ENCODE measurements around the gene ACBD4.

Gene ACBD4

DNA sequence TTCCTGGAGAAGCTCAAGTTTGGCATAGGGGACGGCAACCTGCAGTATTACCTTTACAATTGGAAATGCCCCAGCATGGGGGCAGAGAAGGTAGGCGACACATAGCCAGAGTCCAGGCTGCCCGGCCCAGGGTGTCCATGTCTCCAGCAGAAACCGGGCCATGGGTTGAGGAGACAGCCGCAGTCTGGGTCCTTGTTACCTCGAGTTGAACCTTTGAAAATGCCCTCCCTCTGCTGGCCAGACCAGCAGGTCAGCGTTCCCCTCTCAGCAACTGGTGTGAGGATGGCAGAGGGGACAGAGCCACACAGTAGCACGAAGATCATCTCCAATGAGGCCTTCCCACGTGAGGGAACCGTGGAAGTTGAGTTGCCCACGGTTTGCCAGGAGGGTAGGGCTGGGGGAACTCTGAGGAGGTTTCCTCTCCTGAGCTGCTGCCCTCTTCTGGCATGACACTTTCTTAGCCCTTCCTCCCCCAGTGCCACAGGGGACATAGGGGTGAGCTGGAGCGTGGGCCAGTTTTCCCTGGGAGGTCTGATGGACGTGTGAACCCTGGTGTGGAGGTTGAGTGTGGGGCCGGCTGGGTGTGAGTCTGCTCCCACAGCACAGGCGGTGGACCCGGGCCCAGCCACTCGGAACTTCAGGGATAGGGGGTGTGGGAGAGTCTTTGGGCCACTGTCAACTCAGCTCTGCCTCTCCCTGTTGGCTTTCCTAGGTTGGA is 30.4 kb upstream of the ACBD4 start:
- DNase-seq = no peak

DNA sequence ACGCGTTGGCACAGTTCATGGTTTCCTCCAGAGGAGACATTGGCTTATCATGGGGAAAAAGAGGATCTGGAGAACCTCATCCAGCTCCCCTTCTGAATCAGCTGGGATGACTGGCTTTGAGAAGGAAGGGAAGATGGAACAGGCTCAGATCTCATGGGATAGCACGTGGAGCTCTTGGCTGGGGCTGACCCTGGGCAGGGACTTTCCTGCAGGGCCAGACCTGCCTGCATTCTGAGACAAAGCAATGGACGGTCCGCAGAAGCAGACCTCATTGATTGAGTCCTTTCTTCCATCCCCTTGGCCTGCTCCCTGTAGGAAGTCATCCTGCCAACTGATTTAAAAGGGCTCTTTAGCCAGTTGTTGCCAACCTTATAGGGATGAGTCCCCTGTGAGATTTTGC is 29.4 kb upstream of the ACBD4 start:
- DNase-seq = no peak

DNA sequence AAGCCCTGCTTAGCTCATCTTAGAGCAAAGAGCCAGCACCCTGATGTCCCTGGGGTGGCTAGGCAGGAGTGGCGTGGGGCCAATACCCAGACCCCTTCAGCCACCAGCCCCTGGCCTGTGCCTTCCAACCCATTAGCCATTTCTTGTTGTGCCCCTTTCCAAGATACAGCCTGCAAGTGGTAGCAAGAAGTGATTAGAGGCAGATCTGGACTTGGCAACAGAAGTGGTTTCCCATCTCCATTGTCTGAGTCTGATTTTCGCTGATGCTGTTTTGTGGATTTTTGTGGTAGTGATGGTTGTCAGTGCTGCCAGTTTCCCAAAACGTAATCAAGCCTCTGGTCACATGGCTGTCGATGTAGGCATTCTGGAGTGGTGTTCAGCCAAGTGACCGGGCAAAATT is 28.9 kb upstream of the ACBD4 start:
- DNase-seq = no peak

DNA sequence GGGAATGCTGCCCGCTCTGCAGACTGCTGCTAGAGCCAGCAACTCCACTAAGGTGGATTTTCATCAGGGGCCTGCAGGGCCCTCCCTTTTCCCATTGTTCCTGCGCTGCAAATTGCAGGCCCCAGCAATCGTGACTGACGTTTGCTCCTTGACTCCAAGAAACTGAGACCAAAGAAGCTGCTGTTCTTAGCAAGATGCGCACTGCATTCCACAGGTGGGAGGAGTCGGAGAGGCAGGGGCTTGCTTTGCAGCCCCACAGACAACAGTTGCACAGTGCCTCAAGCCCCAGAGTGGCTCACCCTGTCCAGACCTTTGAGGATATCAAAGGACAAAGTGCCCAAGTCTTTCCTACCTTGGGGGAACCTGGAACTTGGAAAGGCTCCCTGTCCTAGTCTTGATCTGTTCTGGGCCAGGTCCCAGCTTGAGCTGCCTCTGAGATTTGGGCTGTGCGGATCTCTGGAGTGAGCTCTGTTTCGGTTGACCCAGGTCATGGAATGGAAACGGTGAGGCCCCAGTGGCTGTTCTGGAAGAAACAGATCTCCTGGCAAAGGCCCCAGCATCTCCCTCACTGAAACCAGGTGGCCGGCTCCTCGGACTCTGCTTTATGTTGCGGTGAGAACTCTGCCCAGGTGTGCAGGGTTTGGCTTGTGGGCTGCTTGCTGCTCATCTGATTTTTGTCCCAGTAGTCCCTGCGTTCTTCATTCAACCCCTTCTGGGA is 28.0 kb upstream of the ACBD4 start:
- no peak for DNase-seq

DNA sequence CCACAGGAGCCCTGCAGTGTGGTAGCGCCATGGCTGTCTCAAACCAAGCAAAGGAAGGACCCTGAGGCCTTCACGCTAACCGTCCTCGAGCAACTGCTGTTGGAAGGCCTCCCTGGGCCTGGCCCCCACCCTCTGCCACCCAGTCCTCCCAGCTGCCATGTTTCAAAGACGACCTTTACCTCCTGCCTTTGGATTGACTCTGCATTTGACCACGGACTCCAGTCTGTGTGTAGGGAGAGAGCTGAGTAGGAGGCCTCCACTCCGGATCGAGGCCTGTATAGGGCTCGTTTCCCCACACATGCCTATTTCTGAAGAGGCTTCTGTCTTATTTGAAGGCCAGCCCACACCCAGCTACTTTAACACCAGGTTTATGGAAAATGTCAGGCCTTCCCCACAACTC is 27.4 kb upstream of the ACBD4 start:
- DNase-seq = no peak

DNA sequence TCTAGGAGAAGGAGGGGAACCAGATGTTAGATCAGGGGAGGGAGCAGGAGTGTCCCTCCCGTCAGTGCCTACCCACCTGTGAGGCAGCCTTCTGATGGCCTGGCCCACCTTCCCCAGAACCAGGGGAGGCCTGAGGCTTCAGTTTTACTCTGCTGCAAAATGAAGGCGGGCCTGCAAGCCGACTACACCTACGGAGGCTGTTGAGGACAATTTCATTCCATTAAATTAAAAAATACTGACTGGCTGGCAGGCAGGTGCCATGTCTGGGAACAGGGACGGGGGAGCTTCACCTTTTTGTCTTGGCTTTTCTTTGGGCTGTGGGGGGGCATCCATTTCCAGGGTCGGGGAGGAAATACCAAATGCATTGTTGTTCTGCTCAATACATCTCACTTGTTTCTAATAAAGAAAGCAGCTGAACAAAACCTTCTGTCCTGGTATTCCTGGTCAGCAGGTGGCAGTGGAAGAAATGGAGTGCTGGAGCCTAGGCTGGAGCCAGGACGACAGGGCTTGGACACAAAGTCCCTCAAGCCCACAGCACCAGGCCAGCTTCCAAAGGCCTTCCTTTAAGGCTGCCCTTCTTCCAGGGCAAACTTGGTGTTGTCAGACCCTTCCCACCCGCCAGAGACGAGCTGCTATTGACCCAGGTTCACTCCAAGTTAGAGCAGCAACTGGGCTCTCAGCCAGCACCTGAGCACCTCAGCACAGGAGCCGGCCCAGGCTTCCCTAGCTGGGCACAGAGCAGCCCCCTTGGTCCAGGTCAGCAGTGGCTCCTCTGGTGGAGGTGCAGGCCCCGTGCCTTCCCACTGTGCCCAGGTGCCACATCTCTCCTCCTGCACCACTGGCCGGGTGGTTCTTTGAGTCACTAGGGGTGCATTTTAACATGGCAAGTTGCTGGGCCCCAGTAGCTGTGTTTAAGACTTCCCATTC is 26.6 kb upstream of the ACBD4 start:
- DNase-seq = no peak

DNA sequence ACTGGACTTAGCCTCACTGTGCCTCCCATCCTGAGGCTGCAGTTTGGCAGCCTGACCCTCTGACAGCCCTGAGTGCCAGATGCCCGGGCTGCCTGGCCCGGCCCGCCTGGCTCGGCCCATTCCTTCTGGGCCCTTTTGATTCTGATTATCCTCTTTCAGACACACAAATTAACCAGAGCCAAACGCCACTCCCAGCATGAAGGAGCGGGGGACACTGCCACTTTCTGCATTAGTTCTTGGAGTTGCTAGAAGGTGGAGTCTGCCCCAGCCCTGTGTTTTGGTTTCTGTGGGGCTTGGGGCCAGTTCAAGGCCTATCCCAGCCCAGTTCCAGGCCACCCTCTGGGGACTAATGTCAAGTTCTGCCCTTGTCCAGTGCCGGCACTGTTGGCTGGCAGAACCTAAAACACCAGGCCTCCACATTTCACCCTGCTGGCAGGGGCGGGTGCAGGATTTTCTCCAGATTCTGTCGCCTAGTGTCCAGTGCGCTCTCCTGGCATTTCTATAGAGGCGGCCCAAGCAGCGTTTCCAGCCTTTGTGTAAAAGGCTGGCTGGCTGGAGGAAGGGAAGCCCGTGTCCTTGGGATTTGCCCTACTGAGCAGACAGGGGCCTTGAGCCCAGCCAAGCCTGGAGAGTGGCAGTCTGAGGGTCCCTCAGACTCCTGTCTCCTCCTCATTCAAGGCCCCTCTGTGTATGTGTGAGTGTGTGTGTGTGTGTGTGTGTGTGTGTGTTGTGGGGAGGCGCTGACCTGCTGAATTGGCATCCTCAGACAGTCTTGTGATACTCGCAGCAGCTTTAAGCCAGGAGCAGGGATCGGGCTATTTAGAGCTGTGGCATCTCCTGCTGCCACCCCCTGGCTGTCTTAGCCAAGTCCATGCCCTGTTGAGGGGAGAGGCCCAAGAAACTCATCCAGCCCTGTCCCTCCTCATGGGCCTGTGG is 24.5 kb upstream of the ACBD4 start:
- no peak for DNase-seq

DNA sequence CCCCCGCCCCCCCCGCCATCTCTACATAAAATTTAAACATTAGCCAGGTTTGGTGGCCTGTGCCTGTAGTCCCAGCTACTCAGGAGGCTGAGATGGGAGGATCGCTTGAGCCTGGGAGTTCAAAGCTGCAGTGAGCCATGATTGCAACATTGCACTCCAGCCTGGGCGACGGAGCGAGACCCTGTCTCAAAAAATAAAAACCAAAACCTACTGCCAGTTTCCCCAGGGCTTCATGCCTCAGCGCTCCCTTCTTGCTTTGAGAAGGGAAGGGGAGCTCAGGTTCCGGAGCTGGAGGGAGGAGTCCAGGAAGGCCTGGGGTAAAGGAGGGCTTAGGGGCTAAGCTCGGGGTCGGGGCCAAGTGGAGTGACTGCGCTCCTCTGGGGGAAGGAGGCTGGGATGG is 23.6 kb upstream of the ACBD4 start:
- DNase-seq = no peak

DNA sequence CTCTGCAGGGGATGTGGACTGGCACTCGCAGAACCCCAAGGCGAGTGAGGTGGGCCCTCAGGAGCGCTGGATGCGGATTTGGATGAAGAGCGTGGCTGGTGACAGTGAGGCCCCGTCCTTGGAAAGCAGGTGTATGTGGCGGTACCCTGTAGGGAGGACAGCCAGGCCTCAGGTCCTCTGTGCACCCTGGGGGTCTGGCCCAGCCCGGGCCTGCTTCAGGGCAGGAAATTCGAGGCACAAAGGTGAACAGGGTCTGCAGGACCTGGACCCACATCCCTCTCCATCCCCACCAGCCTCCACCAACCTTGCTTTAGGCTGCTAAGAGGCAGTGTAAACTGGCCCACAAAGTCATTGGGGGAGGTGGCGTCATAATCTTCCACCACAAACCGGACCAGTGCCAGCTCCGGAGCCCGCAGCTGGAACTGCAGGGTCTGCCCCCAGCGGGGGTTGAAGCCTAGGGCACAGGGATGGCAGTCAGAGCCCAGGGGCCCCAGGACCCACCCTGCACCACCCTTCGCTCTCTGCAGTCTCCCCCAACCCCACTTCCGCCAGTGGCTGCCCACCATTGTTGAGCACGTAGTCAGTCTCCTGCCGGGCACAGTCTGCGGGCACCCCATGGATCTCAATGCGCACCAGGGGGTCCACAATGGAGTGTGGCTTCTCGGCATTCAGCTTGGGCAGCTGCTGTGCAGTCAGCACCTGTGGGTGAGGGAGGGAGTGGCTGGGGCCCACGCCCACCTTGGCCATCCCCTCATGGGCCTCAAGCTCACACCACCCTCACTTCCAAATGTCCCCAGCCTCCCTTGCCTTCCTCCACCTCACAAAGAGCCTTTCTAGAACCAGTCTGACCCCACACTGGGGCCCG is 22.7 kb upstream of the ACBD4 start:
- no peak for DNase-seq

DNA sequence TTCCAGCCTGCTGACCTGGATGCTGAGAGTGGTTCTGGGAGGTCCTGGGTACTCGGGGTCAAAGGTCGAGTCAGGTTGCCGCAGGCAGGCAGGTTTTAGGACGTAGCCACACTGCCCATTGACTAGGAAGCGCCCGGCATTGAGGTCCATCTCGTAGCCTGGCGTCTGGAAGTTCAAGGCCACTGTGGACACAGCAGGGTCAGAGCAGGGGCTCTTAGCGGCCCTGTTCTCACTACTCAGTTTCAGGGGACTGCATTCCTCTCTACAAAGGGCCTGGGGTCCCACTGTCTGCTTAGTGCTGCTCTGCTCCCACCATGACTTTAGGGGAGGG is 22.1 kb upstream of the ACBD4 start:
- DNase-seq = no peak

DNA sequence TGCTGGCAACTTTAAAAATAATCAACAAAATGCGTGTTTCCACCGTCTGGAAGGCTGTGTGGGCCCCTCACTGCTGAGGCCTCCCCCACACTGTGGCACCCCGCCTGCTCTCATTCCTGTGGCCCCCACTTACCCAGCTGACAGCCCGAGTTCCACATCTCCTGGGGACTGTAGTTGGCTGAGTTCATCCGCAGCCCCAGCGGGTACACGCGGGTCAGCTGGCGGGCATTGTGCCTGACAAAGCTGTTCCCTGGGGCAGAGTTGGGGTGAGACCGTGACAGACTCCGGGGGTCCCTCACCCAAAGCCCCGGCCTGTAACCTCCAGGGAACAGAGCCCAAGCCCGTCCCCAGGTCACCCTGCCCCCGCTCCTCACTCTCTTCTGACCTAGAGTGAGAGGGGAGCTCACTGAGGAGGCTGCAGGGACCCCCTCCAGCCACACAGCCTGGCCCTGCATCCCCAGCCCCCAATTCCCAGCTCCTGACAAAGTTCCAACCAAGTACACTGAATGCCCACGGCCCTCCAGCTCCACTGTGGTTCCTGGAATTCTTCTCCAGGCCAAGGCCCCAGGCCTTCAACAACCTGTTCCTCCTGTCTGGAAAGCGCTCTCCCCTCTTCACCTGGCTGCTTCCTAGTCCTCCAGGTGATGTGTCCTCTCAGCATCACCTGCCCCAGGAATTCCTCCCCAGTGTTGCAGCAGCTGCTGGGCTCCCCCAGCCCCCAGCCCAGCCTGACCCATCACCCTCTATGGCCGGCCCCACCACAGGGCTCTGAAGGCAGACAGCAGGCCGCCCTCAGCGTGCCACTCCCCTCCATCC is 21.2 kb upstream of the ACBD4 start:
- no peak for DNase-seq

DNA sequence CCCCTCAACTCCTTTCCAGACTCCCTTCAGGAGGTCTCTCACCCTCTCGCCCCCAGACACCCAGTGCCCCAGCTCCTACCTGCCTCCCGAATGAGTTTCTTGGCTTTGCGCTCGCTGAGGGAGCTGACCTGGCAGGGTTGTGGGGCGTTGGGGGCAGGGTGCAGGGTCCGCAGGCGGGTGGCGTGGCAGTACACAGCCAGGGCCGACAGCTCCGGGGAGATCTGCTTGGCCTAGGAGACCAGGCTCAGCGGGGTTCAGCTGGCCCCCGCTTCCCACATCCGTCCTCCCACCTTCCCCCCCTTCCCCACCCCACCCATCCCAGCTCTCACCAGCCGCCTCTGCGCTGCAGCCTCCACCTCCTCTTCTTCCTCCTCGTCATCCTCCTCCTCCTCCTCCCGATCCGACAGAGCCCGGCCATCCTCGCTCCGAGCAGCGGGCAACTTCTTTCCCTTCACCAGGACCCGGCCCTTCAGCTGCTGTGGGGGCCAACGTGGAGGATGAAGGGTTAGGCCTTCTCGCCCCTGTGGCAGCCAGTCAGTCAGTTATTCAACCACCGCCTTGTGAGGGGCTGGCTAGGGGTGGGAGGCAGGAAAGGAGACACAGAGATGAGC is 20.4 kb upstream of the ACBD4 start:
- DNase-seq = no peak

DNA sequence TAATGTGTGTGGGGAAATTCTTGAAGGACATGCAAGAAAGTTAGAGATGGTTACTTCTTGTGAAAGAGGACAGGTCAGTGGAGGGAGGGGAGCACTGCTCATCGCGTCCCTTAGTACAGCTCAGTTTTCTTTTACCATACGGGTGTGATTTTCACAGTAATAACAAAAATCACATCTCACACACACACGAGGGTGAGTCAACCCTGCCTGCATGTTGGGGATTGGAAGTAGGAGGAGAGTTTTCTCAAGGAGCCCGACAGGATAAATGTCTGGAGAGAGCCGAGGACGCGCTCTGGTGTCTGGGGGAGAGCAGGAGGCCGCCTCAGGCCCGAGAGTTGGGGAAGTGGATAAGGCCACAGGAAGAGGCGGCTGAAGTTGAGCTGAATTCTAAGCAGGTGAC is 19.6 kb upstream of the ACBD4 start:
- DNase-seq = peak; percentile 52

DNA sequence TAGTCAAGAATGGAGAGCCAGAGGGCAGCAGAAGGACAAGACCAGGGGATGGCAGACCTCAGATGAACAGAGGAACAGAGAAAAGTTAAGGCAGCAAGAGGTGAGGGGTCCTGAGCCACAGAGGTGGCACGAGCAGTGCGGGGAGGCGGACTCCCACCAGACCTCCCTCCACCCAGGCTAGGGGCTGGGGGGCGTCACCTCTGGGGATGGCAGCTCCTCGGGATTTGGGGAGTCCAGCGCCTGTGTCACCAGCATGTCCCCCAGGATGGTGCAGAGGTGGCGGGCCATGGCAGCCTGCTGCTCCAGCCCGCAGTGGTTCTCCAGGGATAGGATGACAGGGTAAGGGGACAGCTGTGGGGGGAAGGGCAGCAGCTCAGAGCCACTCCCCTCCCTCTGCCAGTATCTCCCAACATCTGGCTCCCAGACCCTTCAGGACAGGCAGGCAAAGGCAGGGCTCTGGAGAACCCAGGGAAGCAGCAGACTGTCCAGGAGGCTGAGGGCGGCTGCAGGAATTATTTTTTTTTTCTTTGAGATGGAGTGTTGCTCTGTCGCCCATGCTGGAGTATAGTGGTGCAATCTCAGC is 19.0 kb upstream of the ACBD4 start:
- DNase-seq = no peak

DNA sequence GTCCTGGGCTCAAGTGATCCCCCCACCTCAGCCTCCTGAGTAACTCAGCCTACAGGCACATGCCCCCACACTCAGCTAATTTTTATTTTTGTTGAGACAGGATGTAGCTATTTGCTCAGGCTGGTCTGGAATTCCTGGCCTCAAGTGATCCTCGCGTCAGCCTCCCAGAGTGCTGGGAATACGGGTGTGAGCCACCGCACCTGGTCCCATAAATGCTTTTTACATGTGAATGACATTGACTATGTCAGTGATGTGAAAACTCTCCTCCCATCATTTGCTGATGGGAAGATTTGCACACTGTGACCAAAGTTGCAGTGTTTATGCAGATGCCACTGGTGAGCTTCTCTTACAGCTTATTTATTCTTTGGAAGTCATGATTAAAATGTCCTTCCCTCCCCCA is 18.2 kb upstream of the ACBD4 start:
- no peak for DNase-seq

DNA sequence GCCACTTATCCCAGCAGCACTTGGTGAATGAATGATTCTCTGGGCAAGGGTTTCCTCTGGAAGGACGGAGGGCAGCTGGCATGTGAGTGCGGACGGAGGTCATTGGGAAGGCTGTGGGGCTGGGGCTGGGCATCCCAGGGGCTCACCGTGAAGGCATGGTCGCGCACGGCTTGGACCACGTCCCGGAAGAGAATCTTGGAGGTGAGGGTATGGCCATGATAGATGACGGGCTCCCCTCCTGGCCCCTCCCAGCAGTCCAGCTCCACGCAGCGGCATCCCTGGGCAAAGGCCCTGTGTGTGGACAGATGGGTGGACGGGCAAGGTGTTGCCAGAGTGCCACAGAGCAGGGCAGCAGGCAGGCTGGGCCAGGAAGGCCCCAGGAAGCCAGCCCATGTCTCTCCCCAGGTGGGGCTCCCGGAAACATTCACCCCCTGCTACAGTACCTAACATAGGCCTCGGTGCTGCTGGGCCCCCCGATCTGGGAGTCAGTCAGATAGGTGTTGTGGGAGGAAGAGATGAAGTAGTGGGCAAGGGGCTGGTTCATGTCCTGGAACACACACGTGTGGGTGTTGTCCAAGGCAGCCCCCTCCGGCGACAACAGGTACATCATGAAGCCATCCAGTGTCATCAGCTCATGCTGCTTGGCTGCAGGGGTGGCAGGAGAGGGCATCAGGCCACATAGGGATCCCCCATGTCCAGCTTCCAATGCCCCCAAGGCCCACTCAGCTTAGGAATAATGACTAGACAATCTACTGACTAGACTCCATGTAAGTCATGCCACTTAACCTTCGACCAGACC is 17.4 kb upstream of the ACBD4 start:
- no peak for DNase-seq

DNA sequence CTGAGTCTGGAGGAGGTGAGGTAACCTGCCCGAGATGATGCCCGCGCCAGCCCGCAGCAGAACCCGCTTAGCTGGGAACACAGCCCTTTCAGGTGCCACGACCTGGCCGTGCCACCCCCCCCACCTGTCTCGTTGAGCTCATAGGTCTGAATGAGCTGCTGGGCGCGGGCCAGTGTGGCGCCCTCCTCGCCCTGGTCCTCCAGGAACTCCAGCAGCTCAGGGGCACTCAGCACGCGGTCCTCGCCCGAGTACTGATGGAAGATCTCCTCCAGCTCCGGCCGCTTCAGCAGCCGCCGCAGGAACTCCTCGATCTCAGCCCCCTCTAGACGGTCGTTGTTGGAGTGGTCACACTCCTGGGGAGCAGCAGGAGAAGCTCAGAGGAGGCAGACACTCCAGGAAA is 16.8 kb upstream of the ACBD4 start:
- DNase-seq = no peak

DNA sequence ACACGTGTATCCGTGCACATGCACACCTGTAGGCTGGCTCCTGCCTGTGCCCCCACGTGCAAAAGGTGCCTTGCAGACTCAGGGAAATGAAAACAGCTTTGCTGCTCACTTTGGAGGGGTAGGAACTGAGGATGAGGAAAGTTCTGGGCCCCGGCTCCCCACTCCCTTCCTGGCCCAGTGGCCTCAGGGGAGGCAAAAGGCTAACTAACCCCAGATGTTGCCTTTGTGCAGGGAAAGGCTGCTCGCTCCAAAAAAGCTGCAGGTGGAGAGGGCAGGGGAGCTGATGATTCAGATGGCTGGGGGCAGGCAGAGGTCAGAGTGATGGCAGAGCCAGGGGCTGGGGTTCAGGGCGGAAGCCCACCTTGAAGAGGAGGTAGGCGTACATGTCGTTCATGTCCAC is 15.5 kb upstream of the ACBD4 start:
- no peak for DNase-seq

DNA sequence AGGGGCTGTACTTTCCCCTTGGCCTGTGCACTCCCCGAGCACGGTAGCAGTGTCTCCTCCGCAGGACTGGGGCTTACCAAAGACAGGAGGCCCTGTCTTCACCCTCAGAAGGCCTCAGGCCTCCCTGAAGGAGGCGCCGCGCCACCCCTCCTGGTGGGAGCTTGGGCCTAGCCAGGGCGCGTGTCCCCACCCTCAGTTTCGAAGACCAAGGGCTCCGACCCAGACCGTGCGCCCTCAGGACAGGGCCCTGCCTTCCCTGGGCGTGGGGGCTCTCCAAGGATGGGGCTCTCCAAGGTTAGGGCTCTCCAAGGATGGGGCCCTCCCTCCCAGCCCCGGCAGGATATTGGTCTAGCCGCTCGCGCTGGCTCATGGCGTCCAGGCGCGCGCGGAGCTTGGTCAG is 14.9 kb upstream of the ACBD4 start:
- DNase-seq = no peak
